NCI-H1048 (cell line): Measurements from ENCODE around the gene SYT15.
"Not testable (repeated sequence)": the region's sequence is repeated elsewhere in the genome, so short reads cannot be mapped to it uniquely, and the experiment has no call there.

ENCODE experiments used
- DNase-seq: peaks from one replicate; lab custom pipeline; 2025; lab: John Stamatoyannopoulos, UW

The SYT15 gene

DNA sequence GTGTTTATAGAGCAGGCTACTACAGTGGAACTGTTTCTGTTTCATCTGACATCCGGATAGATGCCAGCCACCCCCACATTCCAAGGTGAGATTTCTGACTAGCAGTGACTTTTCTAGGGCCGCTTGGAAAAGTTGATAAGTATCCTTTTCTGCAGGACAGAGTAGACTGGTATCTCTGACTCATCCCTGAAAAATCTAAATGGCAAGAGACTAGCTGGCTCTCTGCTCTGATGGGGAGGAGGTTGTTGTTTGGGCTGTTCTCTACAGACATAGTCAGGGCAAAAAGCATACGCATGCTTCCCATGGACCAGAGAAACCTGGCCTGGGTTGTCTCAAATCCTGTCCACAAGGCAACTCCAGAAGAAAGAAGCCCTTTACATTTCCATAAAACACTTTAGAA is 10.7 kb downstream of the SYT15 start:
- DNase-seq, result not testable (repeated sequence)

DNA sequence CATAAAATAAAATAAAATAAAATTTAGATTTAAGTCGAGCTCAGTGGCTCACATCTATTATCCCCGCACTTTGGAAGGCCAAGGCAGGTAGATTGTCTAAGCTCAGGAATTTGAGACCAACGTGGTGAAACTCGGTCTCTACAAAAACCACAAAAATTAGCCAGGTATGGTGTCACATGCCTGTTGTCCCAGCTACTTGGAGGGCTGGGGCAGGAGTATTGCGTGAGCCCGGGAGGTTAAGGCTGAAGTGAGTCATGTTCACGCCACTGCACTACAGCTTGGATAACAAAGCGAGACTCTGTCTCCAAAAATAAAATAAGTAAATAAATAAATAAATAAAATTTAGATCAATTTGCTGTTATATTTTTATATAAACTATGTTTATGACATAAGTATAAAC is 12.1 kb downstream of the SYT15 start:
- DNase-seq, result not testable (repeated sequence)

DNA sequence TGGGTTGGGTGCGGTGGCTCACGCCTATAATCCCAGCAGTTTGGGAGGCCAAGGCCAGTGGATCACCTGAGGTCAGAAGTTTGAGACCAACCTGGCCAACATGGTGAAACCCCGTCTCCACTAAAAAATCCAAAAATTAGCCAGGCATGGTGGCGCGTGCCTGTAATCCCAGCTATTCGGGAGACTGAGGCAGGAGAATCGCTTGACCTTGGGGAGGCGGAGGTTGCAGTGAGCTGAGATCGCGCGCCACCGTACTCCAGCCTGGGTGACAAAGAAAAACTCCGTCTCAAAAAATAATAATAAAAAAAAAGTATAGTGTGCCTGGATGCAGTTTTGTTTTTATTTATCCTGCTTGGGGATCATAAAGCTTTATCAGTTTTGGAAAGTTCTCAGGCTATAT is 14.4 kb downstream of the SYT15 start:
- DNase-seq, result not testable (repeated sequence)

DNA sequence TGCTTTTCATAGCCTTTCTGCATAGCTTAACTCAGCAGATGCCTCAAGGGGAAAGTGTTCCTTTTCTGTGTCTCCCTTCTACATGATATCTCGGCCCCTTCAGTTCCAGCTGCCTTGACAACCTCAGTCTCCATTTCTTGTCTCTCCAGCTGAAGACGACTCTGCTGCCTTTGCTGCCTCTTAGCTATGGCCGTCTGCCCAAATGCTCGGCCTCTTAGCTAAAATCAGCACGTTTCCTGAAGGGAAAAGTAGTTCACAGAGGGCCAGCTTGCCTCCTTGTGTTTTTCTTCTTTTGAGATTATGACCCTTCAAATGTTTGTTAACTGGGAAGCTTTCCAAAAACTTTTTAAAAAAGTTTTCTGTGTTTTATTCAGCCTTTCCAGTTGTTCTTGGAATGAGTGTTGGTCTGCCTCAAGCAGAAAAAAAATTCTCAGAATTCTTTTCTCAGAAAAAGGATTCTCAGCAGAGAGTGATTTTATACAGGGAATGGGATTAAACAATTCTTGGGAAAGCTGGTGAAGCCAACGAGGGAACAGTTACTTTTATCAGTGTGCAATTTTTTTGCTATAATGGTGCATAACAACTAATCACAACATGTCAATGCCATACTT is 15.6 kb downstream of the SYT15 start:
- not testable (repeated sequence) for DNase-seq

DNA sequence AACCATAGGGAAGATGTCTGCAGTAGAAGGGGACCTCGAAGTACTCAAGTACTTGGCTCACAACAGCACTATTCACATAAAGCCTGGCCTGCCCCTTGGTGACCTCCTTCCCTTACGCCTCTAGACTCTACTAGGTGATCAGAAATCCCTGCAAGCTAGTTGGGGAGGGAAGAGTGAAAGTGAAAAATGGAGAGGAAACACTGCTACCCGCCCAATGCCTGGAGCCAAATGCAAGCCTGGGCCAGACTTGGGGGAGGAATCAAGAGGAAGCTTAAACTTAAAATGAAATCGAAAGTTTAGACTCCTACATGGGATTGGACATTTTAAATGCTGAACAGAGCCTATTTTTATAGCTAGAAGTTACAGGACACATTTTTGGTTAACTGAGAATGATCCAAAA is 17.6 kb downstream of the SYT15 start:
- DNase-seq, result not testable (repeated sequence)

DNA sequence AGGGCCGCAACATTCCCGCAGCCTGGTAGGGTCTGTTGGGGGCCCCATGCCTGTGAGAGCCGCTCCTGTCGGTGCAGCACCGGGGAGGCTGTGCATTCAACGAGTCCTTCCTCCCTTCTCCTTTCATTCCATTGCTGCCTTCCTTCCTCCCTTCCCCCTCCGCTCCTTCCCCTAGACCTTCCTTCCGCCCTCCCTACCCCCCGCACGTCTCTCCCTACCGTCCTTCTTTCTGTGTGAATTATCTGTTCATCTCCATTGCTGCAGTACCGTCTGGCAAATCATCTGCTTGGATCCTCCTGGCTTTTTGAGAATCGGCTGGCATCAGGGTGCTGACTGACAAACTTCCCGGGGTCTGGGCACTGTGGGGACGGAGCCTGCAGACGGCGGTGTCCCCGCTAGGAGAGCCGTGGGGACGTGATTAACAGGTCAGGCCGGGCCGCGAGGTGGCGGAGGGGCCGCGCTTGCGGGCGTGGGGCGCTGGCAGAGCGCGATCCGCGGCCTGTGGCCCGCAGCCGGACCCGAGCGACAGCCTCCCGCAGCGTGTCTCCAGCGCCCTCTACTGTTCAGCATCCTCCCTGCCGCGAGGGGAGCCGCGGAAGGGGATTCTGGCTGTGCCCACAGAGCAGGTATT is 18.8 kb downstream of the SYT15 start:
- not testable (repeated sequence) for DNase-seq

DNA sequence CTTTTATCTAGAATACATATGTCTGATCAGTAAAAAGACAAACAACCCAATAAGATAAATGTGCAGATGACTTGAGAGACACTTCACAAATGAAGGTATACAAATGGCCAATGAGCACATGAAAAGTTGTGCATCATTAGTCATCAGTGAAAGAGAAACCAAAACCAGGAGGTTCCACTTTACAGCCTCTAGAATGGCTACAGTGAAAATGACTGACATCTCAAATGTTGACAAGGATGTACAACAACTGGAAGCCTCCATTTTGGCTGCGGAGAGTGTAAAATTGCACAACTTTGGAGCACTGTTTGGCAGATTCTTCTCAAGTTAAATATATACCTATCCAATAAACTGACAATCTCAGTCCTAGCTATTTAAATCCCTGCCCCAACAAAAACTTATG is 21.6 kb downstream of the SYT15 start:
- not testable (repeated sequence) for DNase-seq

DNA sequence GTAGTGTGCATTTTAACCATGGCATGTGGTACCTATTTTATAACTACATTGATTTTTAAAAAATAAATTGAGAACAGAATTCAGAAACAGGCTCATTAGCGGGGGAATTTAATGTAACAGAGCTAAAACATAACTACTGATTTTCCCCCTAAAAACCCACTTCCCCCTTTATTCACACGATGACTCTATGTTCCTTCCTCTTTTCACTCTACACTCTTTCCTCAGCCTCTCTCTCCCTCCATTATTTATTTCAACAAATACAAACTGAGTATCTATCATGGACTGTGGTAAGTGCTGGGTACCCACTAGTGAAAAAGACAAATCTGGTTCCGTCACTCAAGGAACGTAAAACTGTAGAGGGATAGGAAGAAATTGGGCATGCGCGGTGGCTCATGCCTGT is 36.6 kb downstream of the SYT15 start:
- DNase-seq, result not testable (repeated sequence)

DNA sequence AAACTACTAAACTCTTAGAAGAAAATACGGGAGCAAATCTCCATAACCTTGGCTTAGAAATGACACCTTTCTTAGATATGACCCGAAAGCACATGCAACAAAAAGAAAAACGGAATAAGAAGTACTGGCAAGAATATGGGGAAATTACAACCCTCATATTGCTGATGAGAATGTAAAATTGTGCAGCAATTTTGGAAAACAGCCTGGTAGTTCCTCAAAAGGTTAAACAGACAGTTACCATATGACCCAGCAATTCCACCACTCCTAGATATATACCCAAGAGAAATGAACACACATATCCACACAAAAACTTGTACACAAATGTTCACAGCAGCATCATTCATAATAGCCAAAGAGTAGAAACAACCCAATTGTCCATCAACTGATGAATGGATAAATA is 37.3 kb downstream of the SYT15 start:
- DNase-seq, result not testable (repeated sequence)

DNA sequence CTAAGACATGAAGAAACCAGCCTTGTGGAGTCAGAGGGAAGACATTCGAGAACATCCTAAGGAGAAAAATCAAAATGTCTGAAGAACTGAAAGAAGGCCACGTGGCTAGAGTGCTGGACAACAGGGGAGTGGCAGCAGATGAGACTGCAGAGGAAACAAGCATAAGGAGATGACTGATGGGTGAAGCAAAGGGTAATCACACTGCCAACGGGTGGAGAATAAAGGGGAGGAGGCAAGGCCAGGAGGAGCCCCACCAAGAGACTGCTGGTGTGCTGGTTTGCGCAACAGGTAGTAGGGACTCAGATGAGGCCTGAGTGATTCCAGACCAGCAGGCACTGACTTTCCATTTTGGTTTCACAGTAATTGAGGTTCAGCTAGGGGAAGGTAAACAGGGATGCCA is 38.2 kb downstream of the SYT15 start:
- DNase-seq, result not testable (repeated sequence)

DNA sequence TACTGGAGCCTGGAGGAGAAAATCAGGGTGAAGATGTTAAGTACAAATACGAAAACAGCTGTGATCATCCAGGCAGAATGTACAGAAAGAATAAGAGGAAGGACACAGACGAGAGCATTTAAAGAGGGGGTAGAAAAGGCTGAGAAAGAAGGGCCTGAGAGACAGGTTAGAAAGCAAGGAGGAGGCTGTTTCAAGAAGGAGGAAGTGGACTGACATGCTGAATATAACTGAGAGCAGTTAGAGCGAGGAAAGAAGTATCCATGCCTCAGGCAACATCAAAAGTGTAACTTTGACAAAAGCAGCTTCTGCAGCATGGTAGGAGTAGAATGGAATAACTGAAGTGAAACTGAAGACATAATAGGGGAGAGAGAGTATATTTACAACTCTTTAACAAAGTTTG is 39.0 kb downstream of the SYT15 start:
- not testable (repeated sequence) for DNase-seq

DNA sequence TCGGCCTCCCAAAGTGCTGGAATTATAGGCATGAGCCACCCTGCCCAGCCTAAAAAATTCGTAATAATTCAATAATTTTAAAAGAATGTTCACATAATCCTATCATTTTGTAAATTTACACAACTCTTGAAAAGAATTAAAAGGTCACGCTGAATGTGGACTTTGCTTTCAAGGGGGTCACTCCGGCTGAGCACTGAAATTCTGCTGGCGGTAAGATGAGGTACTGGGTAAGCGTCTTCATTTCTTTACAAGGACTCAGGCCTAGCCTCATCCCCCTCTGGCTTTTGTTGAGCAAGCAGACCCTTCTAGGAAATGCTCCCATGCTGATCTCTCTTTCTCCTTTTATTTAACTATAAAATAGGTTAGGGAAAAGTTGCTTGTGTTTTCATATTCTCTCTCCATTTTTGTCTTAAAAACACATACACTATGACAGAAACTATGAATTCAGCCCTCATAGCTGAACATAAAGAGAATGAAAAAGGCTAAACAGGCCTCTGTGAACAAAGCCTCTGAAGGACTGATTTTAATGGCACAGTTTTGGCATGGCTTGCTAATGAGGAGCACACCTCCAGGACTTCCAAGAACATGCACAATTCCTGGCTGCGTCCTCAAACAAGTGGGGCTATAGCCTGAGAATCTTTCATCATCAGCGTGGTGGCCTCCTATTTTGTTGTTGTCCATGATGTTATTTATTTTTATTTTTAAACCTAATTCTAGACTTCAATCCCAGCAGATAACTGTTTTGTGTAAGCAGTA is 45.1 kb downstream of the SYT15 start:
- not testable (repeated sequence) for DNase-seq

DNA sequence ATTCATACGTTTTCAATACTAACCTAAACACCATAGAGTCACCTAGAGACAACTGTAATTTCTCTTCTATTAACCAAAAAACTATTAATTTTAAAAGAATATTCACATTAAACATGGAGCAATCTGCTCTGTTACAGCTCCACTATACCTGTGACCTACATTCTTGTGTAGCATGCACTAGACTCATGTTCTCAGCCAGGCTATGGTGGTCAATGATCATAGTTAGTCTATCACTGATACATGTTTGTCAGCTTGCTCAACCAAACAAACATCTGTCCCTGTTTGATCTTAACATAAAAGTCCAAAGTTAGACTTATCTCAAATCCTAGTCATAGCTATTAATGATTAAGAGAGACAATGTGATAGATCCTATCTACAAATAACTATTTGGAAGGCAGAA is 50.9 kb downstream of the SYT15 start:
- not testable (repeated sequence) for DNase-seq

DNA sequence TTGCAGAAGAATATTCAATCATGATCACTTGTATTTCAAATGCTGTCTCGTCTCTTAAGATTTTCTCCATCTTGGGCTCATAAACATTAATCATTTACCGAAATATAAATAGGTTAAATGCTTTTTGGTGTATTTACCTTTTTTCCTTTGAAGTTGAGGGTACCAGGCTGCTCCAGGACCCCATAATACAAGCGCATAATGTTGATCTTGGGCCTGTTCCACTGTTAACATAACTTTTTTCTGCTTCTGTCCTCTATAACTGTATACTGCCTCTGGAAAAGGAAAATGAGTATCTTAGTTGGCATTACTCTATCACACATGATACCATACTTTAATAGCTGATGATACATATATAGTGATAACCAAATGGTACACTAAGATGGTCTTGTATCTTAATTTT is 51.9 kb downstream of the SYT15 start:
- DNase-seq, result not testable (repeated sequence)

DNA sequence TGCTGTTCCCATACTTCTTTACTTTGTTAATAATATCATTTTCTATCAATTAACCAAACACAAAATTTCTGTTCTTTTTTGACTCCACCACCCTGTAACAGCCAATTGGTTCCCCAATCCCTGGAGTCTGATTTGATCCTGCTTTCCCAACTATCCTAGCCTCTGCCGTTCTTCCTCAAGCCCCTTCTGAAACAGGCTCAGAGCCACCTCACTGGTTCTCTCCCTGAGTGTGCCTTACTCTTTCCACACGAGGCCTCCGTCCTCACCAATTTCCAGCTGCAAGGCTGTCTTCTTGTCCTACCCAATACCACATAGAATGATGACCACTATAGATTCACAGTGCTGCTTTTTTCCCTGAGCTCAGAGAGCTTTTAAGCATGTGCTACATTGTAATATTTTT is 52.8 kb downstream of the SYT15 start:
- not testable (repeated sequence) for DNase-seq

DNA sequence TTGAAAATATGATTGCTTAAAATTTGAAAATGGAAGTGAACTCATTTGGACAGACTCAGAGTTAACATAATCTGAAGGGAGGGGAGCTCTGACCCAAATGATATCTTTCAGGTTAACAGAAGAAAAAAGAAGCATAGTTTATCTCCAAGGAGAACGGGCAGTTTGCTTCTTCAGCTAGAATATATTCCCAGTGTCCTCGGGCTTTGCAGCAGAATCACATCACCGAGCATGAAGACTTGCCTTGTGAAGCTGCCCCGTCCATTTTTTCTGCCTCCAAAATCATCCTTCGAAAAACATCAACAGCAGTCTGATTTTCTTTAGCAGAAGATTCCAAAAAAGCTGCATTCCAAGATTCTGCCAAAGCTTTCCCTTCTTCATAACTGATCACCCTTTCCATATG is 55.8 kb downstream of the SYT15 start:
- not testable (repeated sequence) for DNase-seq

DNA sequence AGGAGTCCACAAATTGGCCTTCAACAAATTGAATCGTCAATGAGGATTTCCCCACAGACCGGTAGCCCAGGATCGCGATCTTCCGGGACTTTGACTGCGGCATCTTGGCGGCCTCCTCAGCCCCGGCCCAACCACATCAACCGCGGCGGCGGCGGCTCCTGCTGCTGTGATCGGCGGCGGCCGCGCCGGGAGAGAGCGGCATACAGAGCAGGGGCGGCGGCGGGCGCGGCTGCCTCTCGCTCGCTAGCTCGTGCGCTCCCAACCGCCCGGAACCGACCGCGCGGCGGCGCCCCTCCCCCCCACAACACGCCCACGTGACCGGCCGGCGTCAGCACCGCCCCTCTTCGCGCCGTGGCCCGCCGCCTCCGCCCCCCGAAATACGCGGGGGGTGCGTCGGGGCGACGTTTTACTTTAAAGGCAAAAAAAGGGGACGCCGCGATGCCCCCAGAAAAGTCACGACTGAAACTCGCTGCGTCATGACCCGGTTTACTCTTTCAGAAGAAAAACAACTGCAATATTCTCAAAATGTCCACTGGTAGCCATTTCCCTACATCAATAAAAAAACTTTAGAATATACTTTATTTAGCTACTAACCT is 56.5 kb downstream of the SYT15 start:
- DNase-seq, result not testable (repeated sequence)

DNA sequence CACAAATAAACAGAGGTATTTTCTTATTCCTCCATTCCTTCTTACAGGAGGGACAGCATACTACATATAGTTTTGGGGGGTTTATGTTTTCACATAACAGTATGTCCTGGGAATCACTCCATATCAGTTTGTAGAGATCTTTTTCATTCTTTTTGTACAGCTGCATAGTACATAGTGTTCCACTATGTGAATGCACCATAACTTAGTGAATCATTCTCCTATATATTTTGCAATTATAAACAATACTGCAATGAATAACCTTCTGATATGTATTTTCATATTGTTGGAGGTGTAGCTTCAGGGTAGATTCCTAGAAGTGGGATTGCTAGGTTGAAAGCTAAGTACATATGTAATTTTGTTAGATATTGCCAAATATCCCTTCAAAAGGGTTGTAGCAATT is 61.1 kb downstream of the SYT15 start:
- not testable (repeated sequence) for DNase-seq
